Mesothelial cell of epicardium (in vitro differentiated cells): Measurements from ENCODE around the gene EFCAB8. TPM values are rescaled to one million over a fixed set of nuclear protein-coding genes. Genes with fewer than 3 reads are reported as not detected.

Source experiments
- DNase-seq, 2 experiments: peaks; one replicate each; pipeline ENCODE4 v3.0.0; 2021; ENCODE audit warnings: low spot score in 2 of 2; ENCODE audit not compliant: unreplicated experiment in 2 of 2
- H3K27ac Mint-ChIP-seq: 2 replicates; pipeline ENCODE4 v1.8.0; 2021; ENCODE audit warnings: mixed read lengths
- H3K27me3 Mint-ChIP-seq: 2 replicates; pipeline ENCODE4 v1.8.0; 2021; ENCODE audit warnings: low read depth, mixed read lengths
- H3K36me3 Mint-ChIP-seq: 2 replicates; pipeline ENCODE4 v1.8.0; 2021; ENCODE audit warnings: mixed read lengths
- H3K4me1 Mint-ChIP-seq: 2 replicates; pipeline ENCODE4 v1.8.0; 2021; ENCODE audit warnings: mixed read lengths
- H3K4me3 Mint-ChIP-seq: 2 replicates; pipeline ENCODE4 v1.8.0; 2021; ENCODE audit warnings: mild to moderate bottlenecking, moderate library complexity, mixed read lengths
- H3K9me3 Mint-ChIP-seq: 2 replicates; pipeline ENCODE4 v1.8.0; 2021; ENCODE audit warnings: mixed read lengths
- CTCF ChIP-seq: fragments of 200-600 bp; sonication (generic); IDR thresholded peaks from one replicate; pipeline ENCODE4 v1.5.0; 2021; ENCODE audit warnings: antibody characterized with exemption; ENCODE audit not compliant: unreplicated experiment
- total RNA-seq: library from RNA; stranded (reverse); gene quantifications from 3 replicates; pipeline ENCODE4 v1.2.1, GENCODE V29; 2021

The EFCAB8 gene
- total RNA-seq, 1 donor from 2014 or later: 0.47 TPM

- Mint-ChIP-seq H3K4me1 (peaks cover 3% of the 10 kb centered on the region), H3K9me3 (no peaks in the 10 kb centered on the region), H3K27ac (no peak overlapping the region), H3K4me3 (no peak overlapping the region), H3K36me3 (no peaks in the 10 kb centered on the region), H3K27me3 (peaks cover 3% of the 10 kb centered on the region)
- DNase-seq: no peak
- TF ChIP-seq CTCF: no peak
Measured at GRCh38 chr20:32965115-32965514, 106.4 kb downstream of the EFCAB8 start.

- peaks cover 3% of the 10 kb centered on the region for H3K27me3 Mint-ChIP-seq
- no peak for TF ChIP-seq CTCF
- no peak overlapping the region for H3K27ac Mint-ChIP-seq
- no peaks in the 10 kb centered on the region for H3K9me3 Mint-ChIP-seq
- H3K36me3 Mint-ChIP-seq: no peaks in the 10 kb centered on the region
- H3K4me1 Mint-ChIP-seq: peaks cover 3% of the 10 kb centered on the region
- H3K4me3 Mint-ChIP-seq: no peak overlapping the region
- peak in 1 of 2 experiments; percentile 36 for DNase-seq
Measured at GRCh38 chr20:32965581-32966373, 107.1 kb downstream of the EFCAB8 start.

- Mint-ChIP-seq H3K4me3 (no peak overlapping the region), H3K27ac (no peak overlapping the region), H3K27me3 (peaks cover 3% of the 10 kb centered on the region), H3K36me3 (no peaks in the 10 kb centered on the region), H3K9me3 (no peaks in the 10 kb centered on the region), H3K4me1 (peaks cover 3% of the 10 kb centered on the region)
- DNase-seq: no peak
- no peak for TF ChIP-seq CTCF
Measured at GRCh38 chr20:32966382-32966781, 107.7 kb downstream of the EFCAB8 start.

- H3K36me3 Mint-ChIP-seq: no peaks in the 10 kb centered on the region
- TF ChIP-seq CTCF: no peak
- H3K27me3 Mint-ChIP-seq: peaks cover 3% of the 10 kb centered on the region
- H3K4me1 Mint-ChIP-seq: peaks cover 3% of the 10 kb centered on the region
- H3K9me3 Mint-ChIP-seq: no peaks in the 10 kb centered on the region
- peak in 1 of 2 experiments; percentile 27 for DNase-seq
- H3K4me3 Mint-ChIP-seq: no peak overlapping the region
- no peak overlapping the region for H3K27ac Mint-ChIP-seq
Measured at GRCh38 chr20:32966881-32967781, 108.4 kb downstream of the EFCAB8 start.

- TF ChIP-seq CTCF: no peak
- peak in 1 of 2 experiments; percentile 13 for DNase-seq
- Mint-ChIP-seq H3K36me3 (no peaks in the 10 kb centered on the region), H3K27me3 (peaks cover 3% of the 10 kb centered on the region), H3K4me3 (no peak overlapping the region), H3K27ac (no peak overlapping the region), H3K4me1 (peaks cover 3% of the 10 kb centered on the region), H3K9me3 (no peaks in the 10 kb centered on the region)
Measured at GRCh38 chr20:32967961-32968457, 109.3 kb downstream of the EFCAB8 start.
